IMR-90 (cell line): ENCODE data around the gene AGPAT3. TPM values are rescaled to one million over a fixed set of nuclear protein-coding genes. Genes with fewer than 3 reads are reported as not detected.

Experiments used
- ATAC-seq: fragments of 200-7000 bp; cut with Tn5 transposase; 2 replicates; pipeline ENCODE4 v1.9.1; 2020; ENCODE audit warnings: low read depth, mild to moderate bottlenecking, moderate library complexity
- BruUV-seq: library from RNA; stranded (reverse); fragments of 400-500 nt; replicated peaks from 2 replicates; lab custom pipeline; 2021; lab: Mats Ljungman, UMichigan
- CTCF ChIA-PET: fragments of 300-600 bp; formaldehyde crosslinking; extraction: SDS; loops from one replicate; lab custom pipeline; 2021; ENCODE audit warnings: antibody characterized with exemption; lab: Yijun Ruan, JAX
- POLR2A ChIA-PET: fragments of 300-600 bp; sonication (Branson Sonifier 250); formaldehyde crosslinking; loops from one replicate; lab custom pipeline; 2022; ENCODE audit warnings: antibody characterized with exemption; ENCODE audit not compliant: unreplicated experiment; lab: Charles Lee
- DNase-seq: peaks from one replicate; pipeline ENCODE4 v3.0.0; 2013
- H2AFZ ChIP-seq: replicated peaks from 2 replicates; pipeline ENCODE3; 2013; ENCODE audit warnings: low read length, mild to moderate bottlenecking; ENCODE audit not compliant: poor library complexity
- H2AK5ac ChIP-seq: 2 replicates; pipeline ENCODE4 v1.6.1; 2013; ENCODE audit warnings: low read depth, low read length, inconsistent platforms
- H2AK9ac ChIP-seq: replicated peaks from 2 replicates; pipeline ENCODE3; 2013; ENCODE audit warnings: mild to moderate bottlenecking, low read depth, low read length, moderate library complexity; ENCODE audit not compliant: poor library complexity
- H2BK120ac ChIP-seq: 2 replicates; pipeline ENCODE4 v1.6.1; 2013; ENCODE audit warnings: low read depth, low read length, inconsistent platforms
- H2BK15ac ChIP-seq: 3 replicates; pipeline ENCODE4 v1.6.1; 2013; ENCODE audit warnings: low read depth, low read length, inconsistent platforms
- H2BK20ac ChIP-seq: 2 replicates; pipeline ENCODE4 v1.6.1; 2013; ENCODE audit warnings: low read depth, mild to moderate bottlenecking, inconsistent platforms, low read length, moderate library complexity
- H2BK5ac ChIP-seq: 2 replicates; pipeline ENCODE4 v1.6.1; 2013; ENCODE audit warnings: mild to moderate bottlenecking, low read depth, low read length, inconsistent platforms; ENCODE audit not compliant: poor library complexity, severe bottlenecking
- H3K14ac ChIP-seq: replicated peaks from 2 replicates; pipeline ENCODE4 v1.6.1; 2013; ENCODE audit warnings: low read depth, low read length, inconsistent platforms
- H3K18ac ChIP-seq: 2 replicates; pipeline ENCODE4 v1.6.1; 2013; ENCODE audit warnings: low read depth, low read length, control low read depth
- H3K23ac ChIP-seq: 2 replicates; pipeline ENCODE4 v1.6.1; 2013; ENCODE audit warnings: low read depth, low read length, inconsistent platforms
- H3K27ac ChIP-seq: 2 replicates; pipeline ENCODE4 v1.5.1; 2013; ENCODE audit warnings: mild to moderate bottlenecking, control low read depth, low read length; ENCODE audit not compliant: insufficient read depth
- H3K27me3 ChIP-seq: 2 replicates; pipeline ENCODE4 v1.6.1; 2013; ENCODE audit warnings: low read length; ENCODE audit not compliant: control insufficient read depth, insufficient read depth
- H3K36me3 ChIP-seq: 2 replicates; pipeline ENCODE4 v1.6.1; 2013; ENCODE audit warnings: low read length, mixed read lengths; ENCODE audit not compliant: control insufficient read depth, insufficient read depth
- H3K4ac ChIP-seq: 2 replicates; pipeline ENCODE4 v1.6.1; 2013; ENCODE audit warnings: low read depth, low read length, inconsistent platforms
- H3K4me1 ChIP-seq: 2 replicates; pipeline ENCODE4 v1.6.1; 2013; ENCODE audit warnings: low read length, mixed read lengths; ENCODE audit not compliant: control insufficient read depth, insufficient read depth
- H3K4me2 ChIP-seq: 2 replicates; pipeline ENCODE4 v1.6.1; 2013; ENCODE audit warnings: low read depth, mild to moderate bottlenecking, control low read depth, low read length, moderate library complexity
- H3K4me3 ChIP-seq: 2 replicates; pipeline ENCODE4 v1.5.1; 2013; ENCODE audit warnings: low read depth, mild to moderate bottlenecking, control low read depth, low read length, moderate library complexity; ENCODE audit not compliant: insufficient read depth
- H3K56ac ChIP-seq: 2 replicates; pipeline ENCODE4 v1.6.1; 2013; ENCODE audit warnings: low read length, inconsistent platforms; ENCODE audit not compliant: insufficient read depth; ENCODE audit errors: extremely low read depth
- H3K79me1 ChIP-seq, 2 experiments: 2 replicates each; pipeline ENCODE4 v1.6.1; 2013; ENCODE audit warnings: low read length in 2 of 2, inconsistent platforms in 1 of 2, low read depth in 1 of 2
- H3K9ac ChIP-seq: 2 replicates; pipeline ENCODE4 v1.6.1; 2013; ENCODE audit warnings: low read depth, low read length, control low read depth
- H3K9me1 ChIP-seq: 2 replicates; pipeline ENCODE4 v1.6.1; 2013; ENCODE audit warnings: low read length, inconsistent platforms; ENCODE audit not compliant: insufficient read depth
- H3K9me3 ChIP-seq: 2 replicates; pipeline ENCODE4 v1.6.1; 2013; ENCODE audit warnings: low read length; ENCODE audit not compliant: control insufficient read depth, insufficient read depth
- H4K20me1 ChIP-seq: 2 replicates; pipeline ENCODE4 v1.6.1; 2013; ENCODE audit warnings: low read length, inconsistent platforms; ENCODE audit not compliant: insufficient read depth
- H4K5ac ChIP-seq: 2 replicates; pipeline ENCODE4 v1.6.1; 2013; ENCODE audit warnings: mild to moderate bottlenecking, low read depth, low read length, control low read depth
- H4K8ac ChIP-seq, 2 experiments: 2 replicates each; pipeline ENCODE4 v1.6.1; 2013; ENCODE audit warnings: low read depth in 2 of 2, low read length in 2 of 2, control low read depth in 1 of 2, inconsistent platforms in 1 of 2
- H4K91ac ChIP-seq: 2 replicates; pipeline ENCODE4 v1.6.1; 2013; ENCODE audit warnings: low read depth, low read length, inconsistent platforms; ENCODE audit not compliant: insufficient read depth
- BHLHE40 ChIP-seq: fragments of 150-350 bp; IDR thresholded peaks from 2 replicates; pipeline ENCODE4 v1.6.1; 2016; ENCODE audit warnings: mild to moderate bottlenecking, low read depth, low read length
- CEBPB ChIP-seq: IDR thresholded peaks from 2 replicates; pipeline ENCODE4 v1.6.1; 2012; ENCODE audit warnings: low read depth, low read length, improper control_type of control experiment
- CHD1 ChIP-seq: IDR thresholded peaks from 2 replicates; pipeline ENCODE4 v1.6.1; 2012; ENCODE audit warnings: low read depth, low read length, improper control_type of control experiment
- ELK1 ChIP-seq: fragments of 150-350 bp; IDR thresholded peaks from 2 replicates; pipeline ENCODE4 v1.6.1; 2016; ENCODE audit warnings: low read depth, mild to moderate bottlenecking, low read length, moderate library complexity, borderline replicate concordance
- MAFK ChIP-seq: IDR thresholded peaks from 2 replicates; pipeline ENCODE4 v1.6.1; 2012; ENCODE audit warnings: low read depth, low read length, improper control_type of control experiment
- MAZ ChIP-seq: IDR thresholded peaks from 2 replicates; pipeline ENCODE4 v1.6.1; 2012; ENCODE audit warnings: low read depth, mild to moderate bottlenecking, low read length, improper control_type of control experiment, moderate library complexity, borderline replicate concordance
- MXI1 ChIP-seq: IDR thresholded peaks from 2 replicates; pipeline ENCODE4 v1.6.1; 2012; ENCODE audit warnings: low read depth, mild to moderate bottlenecking, low read length, moderate library complexity, borderline replicate concordance
- NFE2L2 ChIP-seq: fragments of 150-350 bp; IDR thresholded peaks from 2 replicates; pipeline ENCODE4 v1.6.1; 2016; ENCODE audit warnings: low read depth, mild to moderate bottlenecking, low read length
- RAD21 ChIP-seq: IDR thresholded peaks from 2 replicates; pipeline ENCODE4 v1.6.1; 2012; ENCODE audit warnings: low read length, improper control_type of control experiment
- RCOR1 ChIP-seq: IDR thresholded peaks from 2 replicates; pipeline ENCODE4 v1.6.1; 2012; ENCODE audit warnings: mild to moderate bottlenecking, low read length, improper control_type of control experiment; ENCODE audit not compliant: insufficient replicate concordance
- WGBS, 2 experiments: methylation state at CpG; one replicate each; pipeline versions ENCODE4 v1.1.5 to v1.1.7; 2013; ENCODE audit warnings: missing lambda C conversion rate in 2 of 2; ENCODE audit not compliant: insufficient read length in 1 of 2; ENCODE audit errors: extremely low coverage in 2 of 2; 5-methylcytosine and 5-hydroxymethylcytosine counted together
- dilution Hi-C: fragments of 300-500 bp; cut with HindIII; formaldehyde crosslinking; loops from one replicate; pipeline ENCODE4 v1.14.3; 2018; ENCODE audit warnings: low sequenced_read_pairs; ENCODE audit not compliant: unreplicated experiment
- in situ Hi-C: fragments of 300-500 bp; cut with MboI; formaldehyde crosslinking; loops from 3 replicates; pipeline ENCODE4 v1.14.3; 2019; ENCODE audit warnings: low sequenced_read_pairs, inconsistent platforms, mixed read lengths
- intact Hi-C: fragments of 100-400 bp; cut with micrococcal nuclease; formaldehyde crosslinking; loops from 2 replicates; pipeline ENCODE4 v1.10.0; 2022
- polyA plus RNA-seq, 3 experiments: library from polyadenylated mRNA; depleted of rRNA; stranded (reverse); fragments of >200 nt; gene quantifications; 2 replicates each; pipeline ENCODE4 v1.2.3, GENCODE V29; 2012; ENCODE audit warnings: low replicate concordance in 1 of 3
- total RNA-seq: library from RNA; depleted of rRNA; stranded (reverse); fragments of >200 nt; gene quantifications from 2 replicates; pipeline ENCODE4 v1.2.3, GENCODE V29; 2012

The AGPAT3 gene
- total and polyA plus RNA-seq, 2 of the 4 experiments (the other 2 are of a cell fraction), result 27.1 to 38.7 TPM

- CTCF ChIA-PET, result no interaction called here
- Histone ChIP-seq H3K4me1 (peaks cover 9% of the 10 kb centered on the region), H2BK120ac (no peak overlapping the region), H3K18ac (no peak overlapping the region), H3K9me3 (no peaks in the 10 kb centered on the region), H3K27me3 (no peaks in the 10 kb centered on the region), H2AK9ac (no peak overlapping the region), H4K91ac (no peak overlapping the region), H3K9ac (no peak overlapping the region), H3K23ac (no peak overlapping the region), H3K14ac (no peak overlapping the region), H2AK5ac (no peak overlapping the region), H2AFZ (no peak overlapping the region), H3K4me2 (no peak overlapping the region), H2BK20ac (no peak overlapping the region), H3K56ac (no peak overlapping the region), H3K9me1 (peaks cover 28% of the 10 kb centered on the region), H3K4ac (no peak overlapping the region), H3K79me1 (peaks cover 22 to 61% of the 10 kb centered on the region in 2 experiments), H4K8ac (no peak overlapping the region), H2BK15ac (no peak overlapping the region), H4K5ac (no peak overlapping the region), H4K20me1 (peaks cover 58% of the 10 kb centered on the region), H2BK5ac (no peak overlapping the region), H3K4me3 (no peak overlapping the region), H3K27ac (no peak overlapping the region), H3K36me3 (peaks cover 6% of the 10 kb centered on the region)
- 94% methylated on average over 15 of the region's 19 CpGs; no CpG with 5 or more reads in 1 of the 2 experiments for WGBS, 2 experiments
- no peak for DNase-seq
- TF ChIP-seq RAD21, result no peak
- TF ChIP-seq CHD1, result no peak
- TF ChIP-seq MAZ, result no peak
- TF ChIP-seq NFE2L2, result no peak
- no peak for TF ChIP-seq MXI1
- no peak for TF ChIP-seq RCOR1
- TF ChIP-seq BHLHE40, result no peak
- TF ChIP-seq CEBPB, result no peak
- TF ChIP-seq MAFK, result no peak
- no peak for TF ChIP-seq ELK1
- ATAC-seq, result no peak
- POLR2A ChIA-PET, result no interaction called here
- dilution Hi-C loops, result no loop called here
- intact Hi-C loops, result no loop called here
- in situ Hi-C loops, result no loop called here
- no TSS peak for BruUV-seq
These were observed 89.9 kb downstream of the AGPAT3 start for GRCh38 chr21:43954896-43955295.
